ENCODE measurements around the gene FAM131B.

Gene FAM131B

GRCh38 chr7:143375298-143376034 lies 13.0 kb upstream of the FAM131B start:
- no peak for TF ChIP-seq CTCF (IDR thresholded peaks at IDR 0.05)

GRCh38 chr7:143374561-143374960 lies 12.0 kb upstream of the FAM131B start:
- no peak for TF ChIP-seq CTCF (IDR thresholded peaks at IDR 0.05)

GRCh38 chr7:143373255-143373794 lies 10.8 kb upstream of the FAM131B start:
- no peak for TF ChIP-seq CTCF (IDR thresholded peaks at IDR 0.05)

- no peak for TF ChIP-seq CTCF (IDR thresholded peaks at IDR 0.05)
Observed at GRCh38 chr7:143372070-143372469, 9.6 kb upstream of the FAM131B start.

- TF ChIP-seq CTCF (IDR thresholded peaks at IDR 0.05) = no peak
Observed at GRCh38 chr7:143369678-143370651, 7.5 kb upstream of the FAM131B start.

- no peak for TF ChIP-seq CTCF (IDR thresholded peaks at IDR 0.05)
Observed at GRCh38 chr7:143368387-143368786, 5.9 kb upstream of the FAM131B start.

- no peak for TF ChIP-seq CTCF (IDR thresholded peaks at IDR 0.05)
Observed at GRCh38 chr7:143367972-143368371, 5.5 kb upstream of the FAM131B start.

Data from LNCAP (cell line).